HG02852 (cell line): Measurements from ENCODE around the gene IL17F.

ENCODE experiments used
- ATAC-seq: cut with Tn5 transposase; IDR thresholded peaks from one replicate; pipeline ENCODE4 v1.9.1; 2021; ENCODE audit warnings: mild to moderate bottlenecking, moderate library complexity; ENCODE audit not compliant: unreplicated experiment

The IL17F gene

DNA sequence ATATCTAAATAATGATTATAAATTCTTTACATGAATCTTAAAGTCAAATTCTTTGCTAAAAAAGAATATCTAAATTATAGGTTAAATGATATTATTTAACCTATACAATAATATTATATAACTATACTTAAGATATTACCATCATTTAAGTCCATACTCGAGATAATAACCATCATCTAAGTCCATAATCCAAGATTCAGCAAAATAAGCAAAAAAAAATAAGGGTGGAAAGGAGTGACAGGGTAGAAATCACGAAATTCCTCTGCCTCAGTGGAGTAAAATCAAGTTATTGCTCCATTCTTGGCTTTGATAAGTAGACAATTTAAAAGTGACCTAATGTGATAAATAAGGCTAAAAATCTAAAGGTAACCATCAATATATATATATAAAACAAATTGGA lies 48.4 kb downstream of the IL17F start:
- ATAC-seq, result no peak

DNA sequence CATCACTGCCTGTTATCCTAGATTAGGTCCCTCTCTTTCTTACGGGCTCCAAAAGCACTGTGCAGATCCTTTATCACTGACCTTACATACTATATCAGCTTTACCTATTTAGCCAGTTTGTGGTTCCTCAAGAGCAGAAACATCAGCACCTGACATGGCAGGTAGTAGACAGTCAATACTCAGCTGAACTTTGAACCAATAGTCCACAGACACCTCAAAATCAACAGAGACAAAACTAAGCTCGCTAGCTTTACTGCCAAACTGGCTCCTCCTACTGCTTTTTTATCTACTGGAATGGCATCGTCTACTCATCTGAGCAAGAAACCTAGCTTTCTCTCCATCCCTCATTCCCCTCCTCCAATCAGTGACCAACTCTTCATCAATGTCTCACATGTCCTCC lies 52.5 kb downstream of the IL17F start:
- ATAC-seq, result no peak

DNA sequence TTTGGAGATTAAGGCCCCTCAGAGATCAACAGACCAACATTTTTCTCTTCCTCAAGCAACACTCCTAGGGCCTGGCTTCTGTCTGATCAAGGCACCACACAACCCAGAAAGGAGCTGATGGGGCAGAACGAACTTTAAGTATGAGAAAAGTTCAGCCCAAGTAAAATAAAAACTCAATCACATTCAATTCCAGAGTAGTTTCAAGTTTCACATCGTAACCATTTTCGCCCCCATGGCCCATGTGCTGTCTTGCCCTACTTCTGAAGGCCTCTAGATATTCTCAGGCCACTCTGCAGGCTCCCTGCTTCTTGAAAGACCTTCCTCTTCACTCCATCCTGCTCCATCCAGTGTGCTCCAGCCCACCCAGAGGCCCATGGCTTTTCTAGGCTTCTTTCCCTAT lies 53.9 kb downstream of the IL17F start:
- ATAC-seq, result peak; percentile 46

DNA sequence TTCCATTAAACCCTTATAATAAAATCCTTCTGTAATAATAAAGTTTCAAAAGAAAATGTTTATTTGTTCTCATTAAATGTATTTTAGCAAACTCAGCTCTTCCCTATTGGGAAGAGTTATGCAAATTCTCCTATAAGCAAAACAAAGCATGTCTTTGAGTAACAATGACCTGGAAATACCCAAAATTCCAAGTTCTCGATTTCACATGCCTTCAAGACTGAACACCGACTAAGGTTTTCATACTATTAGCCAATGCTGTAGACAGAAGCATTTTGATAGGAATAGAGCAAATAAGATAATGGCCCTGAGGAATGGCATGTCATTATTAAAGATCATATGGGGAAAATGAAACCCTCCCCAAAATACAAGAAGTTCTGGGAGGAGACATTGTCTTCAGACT lies 54.3 kb downstream of the IL17F start:
- ATAC-seq, result no peak

DNA sequence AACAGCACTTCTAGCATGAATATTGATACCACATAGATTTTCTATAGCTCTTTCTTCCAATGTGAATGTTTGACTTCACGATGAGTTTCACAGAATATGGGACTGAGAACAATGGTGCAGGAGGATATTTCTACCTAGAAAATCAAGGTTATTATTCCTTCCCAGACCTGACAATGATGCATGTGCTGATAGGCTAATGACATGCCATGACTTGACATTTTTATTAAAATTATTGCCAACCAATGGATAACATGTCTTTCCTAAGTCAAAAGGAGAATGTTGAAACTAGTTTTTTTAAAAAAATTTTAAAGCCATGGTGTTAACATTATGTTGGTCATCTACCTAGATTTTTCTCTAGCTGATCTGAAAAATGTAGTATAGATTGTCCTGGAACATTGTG lies 57.2 kb downstream of the IL17F start:
- ATAC-seq, result no peak
